HG03103 (cell line): Measurements from ENCODE around the gene IGF2BP3.
A peak's percentile ranks its signal among the peaks of the same experiment; 100 is the strongest.

ENCODE experiments used
- ATAC-seq: cut with Tn5 transposase; IDR thresholded peaks from one replicate; pipeline ENCODE4 v1.9.1; 2021; ENCODE audit warnings: low read depth; ENCODE audit not compliant: unreplicated experiment

Gene IGF2BP3

DNA sequence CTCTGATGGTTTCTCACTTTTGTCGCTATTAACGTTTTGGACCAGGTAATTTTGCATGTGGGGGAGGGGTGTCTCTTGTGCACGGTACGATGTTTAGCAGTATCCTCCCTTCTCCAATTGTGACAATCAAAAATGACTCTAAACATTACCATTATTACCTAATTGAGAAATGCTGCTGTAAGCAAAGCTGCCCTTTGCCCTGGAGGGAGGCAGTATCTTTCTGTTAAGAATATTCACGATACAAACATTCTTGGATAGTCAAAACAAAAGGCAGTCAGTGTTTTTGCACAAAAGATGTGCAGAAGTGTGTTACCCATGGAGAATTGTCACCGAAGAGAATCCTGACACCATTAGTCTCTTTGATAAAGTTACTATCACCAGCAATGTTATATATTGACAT is 161.5 kb downstream of the IGF2BP3 start:
- no peak for ATAC-seq

DNA sequence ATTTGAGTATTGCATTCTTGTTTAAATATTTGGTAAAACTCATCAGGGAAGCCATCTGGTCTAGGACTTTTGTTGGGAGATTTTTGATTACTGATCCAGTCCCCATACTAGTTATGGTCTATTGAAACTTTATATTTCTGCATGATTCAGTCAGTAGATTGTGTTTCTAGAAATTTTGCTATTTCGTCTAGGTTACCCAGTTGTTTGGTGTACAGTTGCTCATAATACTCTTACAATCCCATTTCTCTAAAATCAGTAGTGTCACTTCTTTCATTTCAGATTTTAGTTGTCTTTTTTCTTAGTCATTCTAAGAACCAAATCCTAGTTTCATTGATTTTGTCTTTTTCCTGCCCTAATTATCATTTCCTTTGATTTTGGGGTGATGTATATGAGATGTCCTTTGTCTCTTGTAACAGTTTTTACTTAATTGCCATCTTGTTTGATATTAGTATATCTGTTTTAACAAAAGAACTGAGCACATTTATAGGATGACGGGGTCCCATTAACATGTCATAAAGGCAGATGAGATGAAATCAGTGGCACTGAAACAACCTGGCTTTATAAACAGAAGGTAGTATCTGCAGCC is 163.3 kb downstream of the IGF2BP3 start:
- no peak for ATAC-seq

- no peak for ATAC-seq
Observed at GRCh38 chr7:23299770-23300300, 170.5 kb downstream of the IGF2BP3 start.

- peak; percentile 98 for ATAC-seq
Observed at GRCh38 chr7:23298885-23299769, 171.2 kb downstream of the IGF2BP3 start, which contains the start of gene MALSU1. TSS of gene MALSU1 (plus strand) at chr7:23299339. CDS start at chr7:23299353, 14 bp downstream.

DNA sequence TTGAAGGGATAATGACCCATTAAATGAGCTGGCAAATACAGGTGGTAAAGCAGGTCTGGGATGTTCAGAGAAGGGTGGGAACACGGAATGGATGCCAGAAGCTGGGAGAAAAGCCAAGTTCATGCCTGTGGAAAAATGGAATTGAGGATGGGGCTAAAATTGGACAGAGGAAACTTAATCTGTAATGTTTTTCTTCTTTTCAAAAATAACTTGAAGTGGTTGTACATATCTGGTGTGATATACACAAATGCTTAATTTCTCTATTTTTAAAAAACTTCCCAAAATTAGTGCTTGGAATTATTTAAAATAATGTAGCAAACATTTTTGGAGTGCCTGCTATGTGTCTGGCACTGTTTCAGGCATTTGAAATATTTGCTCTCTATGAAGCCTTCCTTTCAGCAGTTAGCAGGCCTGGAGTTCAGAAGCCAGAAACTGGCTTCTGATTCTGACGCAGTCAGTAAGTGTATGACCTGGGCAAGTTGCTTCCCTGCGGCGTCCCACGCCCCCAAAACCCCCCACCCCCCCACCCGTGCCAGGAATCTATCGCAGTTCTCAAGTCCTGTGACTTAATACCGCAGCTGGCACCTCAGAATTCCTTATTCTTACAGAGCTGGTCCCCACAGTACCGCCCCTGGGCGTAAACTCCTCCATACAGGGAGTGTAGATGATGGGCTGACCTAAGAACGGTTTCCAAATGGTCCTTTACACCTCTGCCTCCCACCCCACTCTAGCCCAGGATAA is 172.0 kb downstream of the IGF2BP3 start:
- ATAC-seq = no peak

DNA sequence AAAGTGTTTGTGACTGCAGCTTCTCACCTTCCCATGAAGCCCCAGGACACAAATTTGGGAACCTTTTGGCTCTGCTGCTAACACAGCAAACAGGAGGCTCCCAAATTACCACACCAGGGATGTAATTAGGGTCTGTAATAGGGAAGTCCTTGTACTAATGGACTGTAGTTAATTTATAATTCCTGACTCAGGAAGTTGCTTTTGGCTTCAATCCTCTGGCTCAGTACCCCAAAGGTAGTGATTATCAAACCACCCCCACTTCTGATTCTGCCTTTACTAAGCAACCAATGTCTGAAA is 174.9 kb downstream of the IGF2BP3 start:
- no peak for ATAC-seq

DNA sequence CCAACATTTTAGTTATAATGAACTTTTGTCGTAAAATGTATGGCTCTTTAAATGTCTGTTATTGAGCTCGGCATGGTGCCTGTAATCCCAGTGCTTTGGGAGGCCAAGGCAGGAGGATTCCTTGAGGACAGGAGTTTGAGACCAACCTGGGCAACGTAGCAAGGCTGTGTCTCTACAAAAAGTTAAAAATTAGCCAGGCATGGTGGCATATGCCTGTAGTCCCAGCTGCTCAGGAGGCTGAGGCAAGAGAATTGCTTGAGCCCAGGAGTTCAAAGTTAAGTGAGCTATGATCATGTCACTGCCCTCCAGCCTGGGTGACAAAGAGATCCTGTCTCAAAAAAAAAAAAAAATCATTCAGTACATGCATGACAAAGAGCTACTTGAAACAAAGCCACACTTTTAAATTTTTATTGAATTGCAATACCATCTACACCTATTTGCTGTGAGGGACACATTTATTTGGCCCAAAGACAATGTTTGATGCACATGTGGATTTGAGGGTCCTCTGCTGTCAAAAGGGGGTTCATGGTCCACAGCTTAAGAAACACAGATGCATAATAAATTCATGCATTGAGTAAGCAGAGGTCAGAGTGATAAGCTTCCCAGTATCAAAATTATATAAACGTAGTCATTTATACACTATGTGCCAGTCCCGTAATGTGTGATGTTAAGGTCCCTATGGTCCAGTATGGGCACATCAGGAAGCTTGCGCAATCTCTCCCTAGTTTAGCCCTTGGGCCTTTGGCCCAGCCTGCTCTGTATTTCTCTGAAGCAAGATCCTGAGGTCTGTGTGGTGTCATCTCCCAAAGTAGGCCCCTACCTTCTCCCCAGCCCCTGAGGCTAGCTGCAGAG is 175.5 kb downstream of the IGF2BP3 start:
- no peak for ATAC-seq

- ATAC-seq = no peak
Observed at GRCh38 chr7:23293500-23294073, 176.7 kb downstream of the IGF2BP3 start.

DNA sequence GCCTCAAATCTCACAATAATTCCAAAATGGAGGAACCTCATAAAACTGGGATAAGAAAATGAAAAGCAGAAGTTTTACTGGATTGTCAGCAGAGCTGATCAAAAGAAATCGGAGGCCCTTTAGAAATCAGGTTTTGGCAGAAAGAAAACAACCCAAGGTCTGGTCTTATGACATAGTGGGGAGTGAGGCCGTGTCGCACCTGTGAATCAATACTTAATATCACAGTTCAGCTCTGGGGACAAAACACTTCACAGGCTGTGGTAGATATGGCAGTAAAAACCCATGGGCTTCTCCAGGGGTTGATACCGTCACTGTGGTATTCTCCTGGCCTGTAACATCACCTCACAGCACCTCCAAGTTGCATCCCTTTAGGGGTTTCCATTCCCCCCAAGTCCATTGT is 177.7 kb downstream of the IGF2BP3 start:
- no peak for ATAC-seq

DNA sequence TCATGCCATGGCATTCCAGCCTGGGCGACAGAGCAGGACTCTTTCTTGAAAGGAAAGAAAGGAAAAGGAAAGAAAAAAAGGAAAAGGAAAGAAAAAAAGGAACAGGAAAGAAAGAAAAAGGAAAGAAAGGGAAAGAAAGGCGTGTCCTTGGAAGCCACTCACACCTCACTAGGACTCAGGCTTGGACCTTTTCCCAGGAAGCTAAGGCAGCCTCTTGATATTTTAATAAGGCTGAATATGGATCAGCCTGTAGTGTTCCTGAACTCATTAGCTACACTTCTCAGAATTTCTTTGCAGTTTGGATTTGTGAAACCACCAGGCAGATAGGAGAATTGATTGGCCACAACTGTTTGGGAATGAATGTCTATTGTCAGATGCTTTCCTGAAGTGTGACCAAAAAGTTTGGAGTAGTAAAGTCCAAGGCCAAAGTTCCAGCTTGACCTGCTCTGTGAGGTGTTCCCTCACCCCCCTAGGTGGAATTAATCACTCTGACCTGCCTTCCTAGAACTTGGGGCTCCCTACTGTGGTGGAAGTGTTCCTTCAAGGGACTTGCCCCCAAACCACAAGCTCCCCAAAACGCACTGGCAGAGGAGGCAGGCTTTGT is 178.2 kb downstream of the IGF2BP3 start:
- ATAC-seq = no peak

- no peak for ATAC-seq
Observed at GRCh38 chr7:23290993-23291392, 179.3 kb downstream of the IGF2BP3 start.

DNA sequence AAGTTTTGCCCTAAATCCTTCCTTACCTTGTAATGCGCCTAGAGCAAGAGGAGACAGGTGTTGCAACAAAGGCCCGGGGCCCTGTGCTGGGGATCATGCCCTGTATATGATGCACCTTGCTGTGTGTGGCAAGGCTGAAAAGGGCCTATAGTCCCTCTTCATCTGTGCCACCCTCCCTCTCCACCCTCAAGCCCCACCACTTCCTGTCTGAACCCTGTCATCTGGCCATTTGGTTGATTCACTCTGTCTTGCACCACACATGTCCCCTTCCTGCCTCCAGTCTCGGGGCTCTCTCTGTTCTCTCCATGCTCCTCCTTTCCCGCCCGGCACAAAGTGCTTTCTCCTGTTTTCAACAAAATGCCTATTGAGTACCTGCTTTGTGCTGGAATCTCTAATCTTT is 182.7 kb downstream of the IGF2BP3 start:
- no peak for ATAC-seq

- ATAC-seq = no peak
Observed at GRCh38 chr7:23285657-23286646, 184.3 kb downstream of the IGF2BP3 start.

GRCh38 chr7:23284871-23285270 is 185.4 kb downstream of the IGF2BP3 start:
- no peak for ATAC-seq

- ATAC-seq = no peak
Observed at GRCh38 chr7:23283086-23283485, 187.2 kb downstream of the IGF2BP3 start.

- ATAC-seq = no peak
Observed at GRCh38 chr7:23279819-23280525, 190.3 kb downstream of the IGF2BP3 start.

DNA sequence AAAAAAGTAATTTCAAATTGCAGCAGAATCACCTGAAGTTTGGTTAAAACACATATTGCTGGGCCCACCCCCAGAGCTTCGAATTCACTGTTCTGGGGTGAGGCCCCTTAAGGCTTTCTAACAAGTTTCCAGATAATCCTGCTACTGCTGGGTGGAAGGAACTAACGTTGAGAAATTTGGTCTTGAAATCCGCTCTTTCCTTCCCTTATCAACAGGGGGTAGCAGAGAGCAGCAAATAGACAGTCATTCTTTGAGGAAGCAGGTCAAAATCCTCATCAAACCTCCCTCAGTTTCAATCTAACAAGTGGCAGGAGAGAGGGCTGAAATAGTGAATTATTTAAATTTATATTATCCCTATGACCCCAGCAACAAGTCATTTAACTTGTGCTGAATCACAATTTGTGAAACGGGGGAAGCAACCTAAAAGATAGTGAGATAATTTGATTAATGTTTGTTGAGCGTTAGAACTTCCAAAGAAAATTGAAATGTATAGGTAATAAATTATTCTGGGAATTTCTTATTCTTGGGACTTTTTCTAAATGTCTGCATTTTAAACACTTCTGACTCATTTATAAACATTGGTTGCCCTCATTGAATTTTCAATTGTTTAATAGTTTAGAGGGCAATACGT is 192.8 kb downstream of the IGF2BP3 start:
- ATAC-seq = no peak
